H1 (cell line): Measurements from ENCODE around the gene FGF14. TPM values are rescaled to one million over a fixed set of nuclear protein-coding genes. Genes with fewer than 3 reads are reported as not detected.

Experiments
- CTCF ChIA-PET: fragments of 300-600 bp; sonication (Branson Sonifier 250); formaldehyde crosslinking; loops from one replicate; lab custom pipeline; 2021; ENCODE audit not compliant: partially characterized antibody; lab: Charles Lee
- POLR2A ChIA-PET: fragments of 300-600 bp; sonication (Branson Sonifier 250); formaldehyde crosslinking; loops from one replicate; lab custom pipeline; 2021; ENCODE audit warnings: inconsistent platforms; ENCODE audit not compliant: partially characterized antibody; lab: Charles Lee
- DNase-seq, 2 experiments: peaks; one replicate each; pipeline versions ENCODE4 v3.0.0 to v3.0.0-alpha.2; 2010 to 2022; ENCODE audit warnings: low spot score in 2 of 2, low read depth in 1 of 2, mixed read lengths in 1 of 2
- FAIRE-seq: peaks from 2 replicates; lab custom pipeline; 2011; peaks lifted over from hg19 to GRCh38; lab: Jason Lieb, UNC
- H2AFZ ChIP-seq: 2 replicates; pipeline ENCODE4 v1.8.1; 2012; ENCODE audit warnings: low read length, inconsistent platforms
- H2AK5ac ChIP-seq: 2 replicates; pipeline ENCODE4 v1.6.1; 2013; ENCODE audit warnings: low read depth, low read length
- H2BK120ac ChIP-seq: replicated peaks from 2 replicates; pipeline ENCODE3; 2013; ENCODE audit warnings: low read depth, low read length, inconsistent platforms
- H2BK12ac ChIP-seq: 2 replicates; pipeline ENCODE4 v1.6.1; 2013; ENCODE audit warnings: low read depth, low read length
- H2BK15ac ChIP-seq: 2 replicates; pipeline ENCODE4 v1.6.1; 2013; ENCODE audit warnings: low read length
- H2BK20ac ChIP-seq: 2 replicates; pipeline ENCODE4 v1.6.1; 2013; ENCODE audit warnings: low read length
- H2BK5ac ChIP-seq: 2 replicates; pipeline ENCODE4 v1.6.1; 2013; ENCODE audit warnings: low read depth, low read length
- H3K14ac ChIP-seq: 2 replicates; pipeline ENCODE4 v1.6.1; 2013; ENCODE audit warnings: inconsistent platforms; ENCODE audit not compliant: insufficient read length
- H3K18ac ChIP-seq: 2 replicates; pipeline ENCODE4 v1.6.1; 2013; ENCODE audit warnings: low read length; ENCODE audit errors: extremely low read depth
- H3K23ac ChIP-seq: 2 replicates; pipeline ENCODE4 v1.6.1; 2013; ENCODE audit warnings: inconsistent platforms; ENCODE audit not compliant: insufficient read length
- H3K23me2 ChIP-seq: 2 replicates; pipeline ENCODE4 v1.6.1; 2013; ENCODE audit warnings: low read depth, low read length
- H3K27ac ChIP-seq: 2 replicates; pipeline ENCODE4 v1.6.1; 2011; ENCODE audit warnings: low read depth, low read length, inconsistent platforms
- H3K27me3 ChIP-seq, 4 experiments: replicated peaks in 1 of 4; 1 replicate in 1 of 4; 2 replicates in 3 of 4; pipeline versions ENCODE4 v1.6.1 to v1.8.1; 2011 to 2013; ENCODE audit warnings: low read length in 3 of 4, mild to moderate bottlenecking in 3 of 4, inconsistent platforms in 2 of 4, mixed read lengths in 2 of 4, moderate library complexity in 1 of 4; ENCODE audit not compliant: control insufficient read depth in 3 of 4, insufficient read depth in 3 of 4; ENCODE audit errors: extremely low read depth in 1 of 4
- H3K36me3 ChIP-seq, 4 experiments: 2 replicates each; pipeline versions ENCODE4 v1.6.1 to v1.8.1; 2011 to 2013; ENCODE audit warnings: mild to moderate bottlenecking in 4 of 4, low read length in 3 of 4, moderate library complexity in 2 of 4, control low read depth in 1 of 4, inconsistent platforms in 1 of 4; ENCODE audit not compliant: insufficient read depth in 4 of 4, control insufficient read depth in 2 of 4
- H3K4ac ChIP-seq: replicated peaks from 2 replicates; pipeline ENCODE3; 2013; ENCODE audit warnings: low read length, low read depth, mixed read lengths, inconsistent platforms; ENCODE audit not compliant: insufficient read length
- H3K4me1 ChIP-seq, 4 experiments: replicated peaks in 1 of 4; 1 replicate in 1 of 4; 2 replicates in 3 of 4; pipeline versions ENCODE4 v1.6.1 to v1.8.1; 2011 to 2013; ENCODE audit warnings: low read length in 3 of 4, inconsistent platforms in 2 of 4, mixed read lengths in 1 of 4; ENCODE audit not compliant: insufficient read depth in 4 of 4, control insufficient read depth in 3 of 4
- H3K4me2 ChIP-seq, 2 experiments: 2 replicates each; pipeline versions ENCODE4 v1.6.1 to v1.8.1; 2011 to 2013; ENCODE audit warnings: low read depth in 2 of 2, low read length in 2 of 2, control low read depth in 1 of 2, inconsistent platforms in 1 of 2, mild to moderate bottlenecking in 1 of 2; ENCODE audit not compliant: insufficient read depth in 1 of 2
- H3K4me3 ChIP-seq, 4 experiments: fragments of 200-600, 300-600 bp in 1 of 4; sonication (generic), shearing (Covaris generic), sonication (Bioruptor Twin) in 1 of 4; 2 replicates each; pipeline versions ENCODE4 v1.5.1 to v1.8.1; 2011 to 2016; ENCODE audit warnings: low read length in 4 of 4, low read depth in 3 of 4, control low read depth in 2 of 4, inconsistent platforms in 2 of 4, mild to moderate bottlenecking in 2 of 4, mixed read lengths in 1 of 4, moderate library complexity in 1 of 4; ENCODE audit not compliant: insufficient read depth in 2 of 4; ENCODE audit errors: extremely low read depth in 1 of 4
- H3K56ac ChIP-seq: replicated peaks from 2 replicates; pipeline ENCODE3; 2013; ENCODE audit warnings: low read depth, mild to moderate bottlenecking, mixed read lengths, low read length, inconsistent platforms; ENCODE audit not compliant: insufficient read length
- H3K79me1 ChIP-seq: 2 replicates; pipeline ENCODE4 v1.6.1; 2013; ENCODE audit warnings: low read depth, low read length, control low read depth
- H3K79me2 ChIP-seq, 2 experiments: 2 replicates each; pipeline versions ENCODE4 v1.6.1 to v1.8.1; 2012 to 2013; ENCODE audit warnings: low read length in 2 of 2, mild to moderate bottlenecking in 2 of 2, inconsistent platforms in 1 of 2; ENCODE audit not compliant: insufficient read depth in 2 of 2, control insufficient read depth in 1 of 2
- H3K9ac ChIP-seq, 4 experiments: replicated peaks in 1 of 4; 1 replicate in 1 of 4; 2 replicates in 3 of 4; pipeline versions ENCODE4 v1.6.1 to v1.8.1; 2011 to 2013; ENCODE audit warnings: low read depth in 3 of 4, low read length in 3 of 4, control low read depth in 2 of 4, mild to moderate bottlenecking in 2 of 4, moderate library complexity in 2 of 4, inconsistent platforms in 1 of 4; ENCODE audit errors: extremely low read depth in 1 of 4
- H3K9me3 ChIP-seq, 2 experiments: 2 replicates each; pipeline versions ENCODE4 v1.6.1 to v1.8.1; 2012 to 2013; ENCODE audit warnings: mild to moderate bottlenecking in 2 of 2, moderate library complexity in 2 of 2, control low read depth in 1 of 2, inconsistent platforms in 1 of 2, low read depth in 1 of 2, low read length in 1 of 2, mixed read lengths in 1 of 2; ENCODE audit not compliant: insufficient read depth in 2 of 2
- H4K20me1 ChIP-seq, 2 experiments: replicated peaks in 1 of 2; 2 replicates each; pipeline versions ENCODE3 to v1.8.1; 2011 to 2013; ENCODE audit warnings: inconsistent platforms in 2 of 2, low read length in 2 of 2, mild to moderate bottlenecking in 1 of 2; ENCODE audit not compliant: insufficient read depth in 2 of 2, control insufficient read depth in 1 of 2
- H4K5ac ChIP-seq: 2 replicates; pipeline ENCODE4 v1.6.1; 2013; ENCODE audit warnings: low read length, low read depth, mixed read lengths, inconsistent platforms; ENCODE audit not compliant: insufficient read length
- H4K8ac ChIP-seq: 2 replicates; pipeline ENCODE4 v1.8.0; 2013; ENCODE audit warnings: mild to moderate bottlenecking, moderate library complexity, low read length, inconsistent platforms; ENCODE audit not compliant: insufficient read depth; ENCODE audit errors: extremely low read depth
- H4K91ac ChIP-seq: replicated peaks from 2 replicates; pipeline ENCODE3; 2013; ENCODE audit warnings: low read length, mixed read lengths, inconsistent platforms; ENCODE audit not compliant: insufficient read length
- CHD2 ChIP-seq: IDR thresholded peaks from 2 replicates; pipeline ENCODE4 v1.6.1; 2012; ENCODE audit warnings: low read length, improper control_type of control experiment
- EGR1 ChIP-seq: IDR thresholded peaks from 2 replicates; pipeline ENCODE4 v1.6.1; 2011; ENCODE audit warnings: low read depth, low read length, borderline replicate concordance
- JUN ChIP-seq: IDR thresholded peaks from 2 replicates; pipeline ENCODE4 v1.6.1; 2011; ENCODE audit warnings: low read depth, mild to moderate bottlenecking, improper control_type of control experiment, low read length
- NANOG ChIP-seq: IDR thresholded peaks from 2 replicates; pipeline ENCODE4 v1.6.1; 2011; ENCODE audit warnings: low read length, low read depth, mild to moderate bottlenecking, inconsistent platforms; ENCODE audit not compliant: insufficient read depth, poor library complexity, severe bottlenecking
- POLR2A ChIP-seq, 2 experiments: IDR thresholded peaks; 1 replicate in 1 of 2; 2 replicates in 1 of 2; pipeline ENCODE4 v1.6.1; 2011; ENCODE audit warnings: low read depth in 2 of 2, low read length in 2 of 2, mild to moderate bottlenecking in 2 of 2; ENCODE audit errors: control extremely low read depth in 1 of 2
- RAD21 ChIP-seq, 2 experiments: IDR thresholded peaks in 1 of 2; conservative IDR thresholded peaks in 1 of 2; 2 replicates each; pipeline ENCODE4 v1.6.1; 2011; ENCODE audit warnings: low read depth in 2 of 2, low read length in 2 of 2, improper control_type of control experiment in 1 of 2, inconsistent platforms in 1 of 2, mild to moderate bottlenecking in 1 of 2, moderate library complexity in 1 of 2
- SAP30 ChIP-seq: fragments of 300-600 bp; sonication (generic); IDR thresholded peaks from 2 replicates; pipeline ENCODE4 v1.7.1; 2012; ENCODE audit warnings: low read length, moderate library complexity, mild to moderate bottlenecking, inconsistent platforms; ENCODE audit not compliant: insufficient read depth, insufficient replicate concordance
- SIRT6 ChIP-seq: IDR thresholded peaks from one replicate; pipeline ENCODE4 v1.7.1; 2012; ENCODE audit warnings: low read length, inconsistent platforms
- SP4 ChIP-seq: IDR thresholded peaks from 2 replicates; pipeline ENCODE4 v1.6.1; 2012; ENCODE audit warnings: low read length, inconsistent platforms
- SUZ12 ChIP-seq: fragments of 200-600 bp; sonication (generic); IDR thresholded peaks from 2 replicates; pipeline ENCODE4 v1.6.1; 2012; ENCODE audit warnings: mild to moderate bottlenecking, inconsistent platforms, low read length, moderate library complexity, mixed read lengths
- TAF1 ChIP-seq: IDR thresholded peaks from 2 replicates; pipeline ENCODE4 v1.6.1; 2011; ENCODE audit warnings: mild to moderate bottlenecking, low read depth, low read length
- TAF7 ChIP-seq: optimal IDR thresholded peaks from 2 replicates; pipeline ENCODE3; 2011; ENCODE audit warnings: low read depth, mild to moderate bottlenecking, inconsistent platforms, low read length, moderate library complexity, borderline replicate concordance
- TBP ChIP-seq: IDR thresholded peaks from 2 replicates; pipeline ENCODE4 v1.6.1; 2011; ENCODE audit warnings: low read depth, low read length, improper control_type of control experiment
- TEAD4 ChIP-seq: IDR thresholded peaks from 2 replicates; pipeline ENCODE4 v1.6.1; 2012; ENCODE audit warnings: low read depth, low read length, inconsistent platforms, mixed read lengths
- WGBS, 2 experiments: shearing (Covaris generic) in 1 of 2; methylation state at CpG; one replicate each; pipeline versions ENCODE4 v1.1.6 to v1.1.7; 2013 to 2015; ENCODE audit warnings: low lambda C conversion rate in 2 of 2, mixed read lengths in 2 of 2, inconsistent platforms in 1 of 2, low coverage in 1 of 2, missing lambda C conversion rate in 1 of 2; ENCODE audit not compliant: insufficient replicate concordance in 2 of 2, insufficient coverage in 1 of 2, insufficient read length in 1 of 2; ENCODE audit errors: extremely low coverage in 1 of 2, missing lambda C conversion rate in 1 of 2; 5-methylcytosine and 5-hydroxymethylcytosine counted together
- polyA plus RNA-seq, 7 experiments: library from polyadenylated mRNA; depleted of rRNA in 3 of 7; stranded (reverse) in 5 of 7; unstranded in 2 of 7; fragments of >200 nt in 5 of 7; fragments of 200-250 nt in 2 of 7; gene quantifications; 1 replicate in 5 of 7; 2 replicates in 1 of 7; 4 replicates in 1 of 7; pipeline versions ENCODE4 v1.2.1 to v1.2.3, GENCODE V29; 2011 to 2013; ENCODE audit warnings: missing spikeins in 2 of 7, mixed read lengths in 2 of 7
- total RNA-seq: library from RNA; stranded (reverse); fragmentation: NEBNext Ultra II Directional; extraction: Animal tissue kit (Norgen Biotek cat#: 25700); gene quantifications from 2 replicates; pipeline ENCODE4 v1.2.1, GENCODE V29; 2021

The FGF14 gene
- total and polyA plus RNA-seq, 2 of the 8 experiments (the other 6 are each of a cell fraction or from before 2014, with no cell fraction given) = 0.05 to 0.58 TPM

DNA sequence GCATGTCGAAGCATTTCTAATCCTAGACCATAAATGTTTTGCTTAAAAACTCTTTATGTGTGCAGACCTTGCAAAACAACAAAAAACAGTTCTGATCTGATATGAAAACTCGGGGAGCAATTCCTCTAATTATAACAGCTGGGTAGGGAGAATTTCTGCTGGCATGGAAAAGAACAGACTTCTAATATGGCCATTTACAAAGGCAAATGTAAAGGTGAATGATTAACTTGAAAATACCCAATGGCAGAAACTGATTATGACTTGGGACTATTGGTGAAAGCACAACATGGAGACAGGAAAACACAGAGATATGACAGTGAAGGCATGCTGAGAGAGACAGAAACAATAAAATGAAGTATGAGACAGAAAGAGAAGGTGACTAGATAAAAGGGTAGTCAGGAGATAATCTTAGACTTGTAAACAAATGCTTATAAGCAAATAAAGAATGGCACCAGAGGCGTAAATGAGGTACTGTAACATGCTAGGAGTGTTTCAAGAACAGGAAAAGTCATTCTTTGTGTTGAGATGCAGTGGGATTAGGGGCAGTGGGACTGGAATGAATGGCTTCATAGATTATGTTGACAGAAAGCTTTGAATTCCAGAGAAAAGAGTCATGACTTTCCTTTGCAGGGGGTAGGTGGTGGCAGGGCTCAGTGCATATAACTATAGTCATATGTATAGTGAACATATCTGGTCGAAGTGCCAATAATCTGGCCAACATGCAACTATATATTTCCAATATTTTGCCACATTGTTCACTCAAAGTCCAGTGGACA lies 556.4 kb downstream of the FGF14 start:
- H3K79me2 ChIP-seq = no peaks in the 10 kb centered on the region
- FAIRE-seq = no peak
- 82% methylated on average over 4 of the region's 4 CpGs; no CpG with 5 or more reads in 1 of the 2 experiments for WGBS, 2 experiments
- TF ChIP-seq TEAD4 = no peak
- no peak for TF ChIP-seq SP4
- TF ChIP-seq NANOG = no peak
- TF ChIP-seq TBP = no peak
- no peak for TF ChIP-seq EGR1
- TF ChIP-seq POLR2A (IDR thresholded peaks at IDR 0.05; ENCODE audit: control extremely low read depth in 1 of 2, low read depth in 2 of 2, low read length in 2 of 2) = no peak
- TF ChIP-seq SAP30 = no peak
- no peak for TF ChIP-seq CHD2
- no peak for TF ChIP-seq JUN
- TF ChIP-seq TAF7 = no peak
- no peak for TF ChIP-seq SIRT6
- TF ChIP-seq TAF1 = no peak
- no peak for TF ChIP-seq SUZ12
- TF ChIP-seq RAD21 (IDR thresholded peaks at IDR 0.05 in 1 of 2, conservative IDR thresholded peaks at IDR 0.05 in 1 of 2; ENCODE audit: low read depth in 2 of 2, low read length in 2 of 2) = no peak

More for the DNA sequence above, 556.4 kb downstream of the FGF14 start:
- H3K23me2 ChIP-seq = no peaks in the 10 kb centered on the region
- no peak overlapping the region for H2AFZ ChIP-seq
- H2BK15ac ChIP-seq = no peak overlapping the region
- H3K4me3 ChIP-seq = no peak overlapping the region
- H4K8ac ChIP-seq = no peak overlapping the region
- no peak overlapping the region for H2BK5ac ChIP-seq
- no peak overlapping the region for H4K91ac ChIP-seq
- H4K20me1 ChIP-seq = no peaks in the 10 kb centered on the region
- ChIA-PET POLR2A (no interaction called here), CTCF (no interaction called here)
- H3K9ac ChIP-seq = no peak overlapping the region
- no peak overlapping the region for H2BK120ac ChIP-seq
- peaks cover 2 to 12% (median 7%) of the 10 kb centered on the region in 4 experiments; a peak in 6 of 7 replicates for H3K4me1 ChIP-seq
- H3K36me3 ChIP-seq = no peaks in the 10 kb centered on the region
- H3K56ac ChIP-seq = no peak overlapping the region
- H3K27me3 ChIP-seq = no peaks in the 10 kb centered on the region
- H2BK20ac ChIP-seq = no peak overlapping the region
- H3K4me2 ChIP-seq = no peak overlapping the region
- H3K14ac ChIP-seq = no peak overlapping the region
- H2BK12ac ChIP-seq = no peak overlapping the region
- no peak for DNase-seq
- no peak overlapping the region for H3K4ac ChIP-seq
- no peaks in the 10 kb centered on the region for H3K79me1 ChIP-seq
- no peaks in the 10 kb centered on the region for H3K9me3 ChIP-seq
- H2AK5ac ChIP-seq = no peak overlapping the region
- no peak overlapping the region for H3K18ac ChIP-seq
- no peak overlapping the region for H4K5ac ChIP-seq
- no peak overlapping the region for H3K23ac ChIP-seq
- H3K27ac ChIP-seq = no peak overlapping the region
